Ecto neural progenitor cell (in vitro differentiated cells): ENCODE data around the gene NDUFV3.
"Not testable (repeated sequence)": the region's sequence is repeated elsewhere in the genome, so short reads cannot be mapped to it uniquely, and the experiment has no call there.

ENCODE experiments used
- DNase-seq: peaks from one replicate; pipeline ENCODE4 v3.0.0-alpha.2; 2018; ENCODE audit warnings: low spot score

Gene NDUFV3

GRCh38 chr21:42937034-42937940 is 44.2 kb downstream of the NDUFV3 start:
- not testable (repeated sequence) for DNase-seq

GRCh38 chr21:42937960-42938605 is 45.0 kb downstream of the NDUFV3 start:
- DNase-seq, result no peak

- not testable (repeated sequence) for DNase-seq
Measured at GRCh38 chr21:42938606-42938995, 45.5 kb downstream of the NDUFV3 start.

GRCh38 chr21:42939582-42940413 is 46.7 kb downstream of the NDUFV3 start:
- DNase-seq, result no peak

- DNase-seq, result no peak
Measured at GRCh38 chr21:42941696-42942085, 48.6 kb downstream of the NDUFV3 start.

- no peak for DNase-seq
Measured at GRCh38 chr21:42942244-42942643, 49.1 kb downstream of the NDUFV3 start.

GRCh38 chr21:42949094-42949755 is 56.1 kb downstream of the NDUFV3 start:
- DNase-seq, result not testable (repeated sequence)

GRCh38 chr21:42951193-42951592 is 58.1 kb downstream of the NDUFV3 start:
- DNase-seq, result not testable (repeated sequence)

- DNase-seq, result no peak
Measured at GRCh38 chr21:42956824-42957630, 63.9 kb downstream of the NDUFV3 start.

- not testable (repeated sequence) for DNase-seq
Measured at GRCh38 chr21:42958122-42958521, 65.0 kb downstream of the NDUFV3 start.

GRCh38 chr21:42959728-42960127 is 66.6 kb downstream of the NDUFV3 start:
- DNase-seq, result no peak

- DNase-seq, result no peak
Measured at GRCh38 chr21:42962380-42963007, 69.4 kb downstream of the NDUFV3 start.
